ENCODE results near the gene CD55. TPM values are rescaled to one million over a fixed set of nuclear protein-coding genes. Genes with fewer than 3 reads are reported as not detected.
A peak's percentile ranks its signal among the peaks of the same experiment; 100 is the strongest.

Gene CD55
- total RNA-seq, 1 donor from 2014 or later, result 73.1 TPM

DNA sequence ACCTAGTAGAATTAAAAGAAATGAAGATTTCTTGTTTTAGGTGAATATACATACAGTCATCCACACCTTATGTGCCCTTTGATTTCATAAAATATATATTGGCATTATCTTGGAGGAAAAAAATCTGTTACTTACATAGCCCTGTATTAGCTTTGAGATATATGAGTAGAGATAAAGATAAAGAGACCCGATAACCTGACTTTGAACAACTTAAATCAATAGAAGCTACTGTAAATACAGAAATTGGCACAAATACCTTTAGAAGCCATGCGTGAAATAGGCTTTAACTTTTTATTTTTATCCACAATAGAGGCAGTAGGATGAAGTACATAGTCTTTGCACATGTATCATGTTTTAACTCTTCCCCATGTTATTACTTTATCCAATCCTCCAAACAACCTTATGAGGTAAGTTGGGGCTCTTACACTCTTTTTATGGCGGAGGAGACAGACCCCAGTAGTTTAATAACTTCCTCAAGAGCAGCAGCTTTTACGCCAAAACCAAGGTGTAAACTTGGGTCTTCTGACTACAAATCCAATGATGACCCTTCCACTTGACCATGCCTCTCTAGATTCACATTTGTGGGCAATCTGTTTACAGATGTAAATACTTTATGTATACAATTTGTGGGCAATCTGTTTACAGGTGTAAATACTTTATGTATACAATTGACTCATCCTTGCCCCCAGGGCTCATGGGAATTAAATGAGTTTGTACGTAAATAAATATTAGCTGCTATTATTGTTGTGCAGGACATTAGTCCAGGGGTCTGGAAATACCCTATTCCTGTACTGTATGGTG is 2.1 kb downstream of the CD55 start:
- H3K9me3 ChIP-seq, result no peaks in the 10 kb centered on the region
- intact Hi-C loops (cut with DNase I), result loop anchor here (5.0 to 10.0 kb wide), 2 partner anchors 271 to 431 kb away; partner anchors contain the start of genes CD46, PFKFB2 and YOD1

DNA sequence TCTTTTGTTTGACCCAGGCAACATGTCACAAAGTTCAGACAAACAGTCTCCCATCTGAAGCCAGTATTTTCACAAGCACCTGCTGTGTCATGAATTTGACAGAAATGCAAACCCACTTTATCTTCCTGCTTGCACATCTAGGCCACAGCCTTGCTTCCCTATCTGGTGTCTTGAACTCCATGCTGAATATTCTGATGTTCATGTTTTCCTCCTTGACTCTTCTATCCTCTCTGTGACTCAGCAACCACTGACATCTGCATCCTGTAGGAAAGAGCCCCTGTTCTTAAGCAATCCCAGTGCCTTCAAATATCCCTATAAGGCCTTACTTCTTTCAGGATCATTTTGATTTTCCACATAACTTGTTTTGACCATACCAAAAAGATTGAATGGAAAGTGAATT is 6.5 kb downstream of the CD55 start:
- intact Hi-C loops (cut with DNase I), result loop anchor here (10.0 kb wide), 1 partner anchor 427 kb away; the partner anchor contains the start of gene CD46
- no peaks in the 10 kb centered on the region for H3K9me3 ChIP-seq

More for the DNA sequence above, 2.1 kb downstream of the CD55 start:
- Histone ChIP-seq H3K27ac (no peak overlapping the region), H3K4me3 (peak overlapping the region; percentile 89 to 93), H3K27me3 (no peaks in the 10 kb centered on the region), H3K4me1 (no peaks in the 10 kb centered on the region), H3K36me3 (peaks cover 27 to 34% of the 10 kb centered on the region in 2 donors)
- TF ChIP-seq, protein P1, sequence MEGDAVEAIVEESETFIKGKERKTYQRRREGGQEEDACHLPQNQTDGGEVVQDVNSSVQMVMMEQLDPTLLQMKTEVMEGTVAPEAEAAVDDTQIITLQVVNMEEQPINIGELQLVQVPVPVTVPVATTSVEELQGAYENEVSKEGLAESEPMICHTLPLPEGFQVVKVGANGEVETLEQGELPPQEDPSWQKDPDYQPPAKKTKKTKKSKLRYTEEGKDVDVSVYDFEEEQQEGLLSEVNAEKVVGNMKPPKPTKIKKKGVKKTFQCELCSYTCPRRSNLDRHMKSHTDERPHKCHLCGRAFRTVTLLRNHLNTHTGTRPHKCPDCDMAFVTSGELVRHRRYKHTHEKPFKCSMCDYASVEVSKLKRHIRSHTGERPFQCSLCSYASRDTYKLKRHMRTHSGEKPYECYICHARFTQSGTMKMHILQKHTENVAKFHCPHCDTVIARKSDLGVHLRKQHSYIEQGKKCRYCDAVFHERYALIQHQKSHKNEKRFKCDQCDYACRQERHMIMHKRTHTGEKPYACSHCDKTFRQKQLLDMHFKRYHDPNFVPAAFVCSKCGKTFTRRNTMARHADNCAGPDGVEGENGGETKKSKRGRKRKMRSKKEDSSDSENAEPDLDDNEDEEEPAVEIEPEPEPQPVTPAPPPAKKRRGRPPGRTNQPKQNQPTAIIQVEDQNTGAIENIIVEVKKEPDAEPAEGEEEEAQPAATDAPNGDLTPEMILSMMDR (IDR thresholded peaks at IDR 0.05), result no peak
- no peak for DNase-seq (ENCODE audit: low spot score in 2 of 2)

DNA sequence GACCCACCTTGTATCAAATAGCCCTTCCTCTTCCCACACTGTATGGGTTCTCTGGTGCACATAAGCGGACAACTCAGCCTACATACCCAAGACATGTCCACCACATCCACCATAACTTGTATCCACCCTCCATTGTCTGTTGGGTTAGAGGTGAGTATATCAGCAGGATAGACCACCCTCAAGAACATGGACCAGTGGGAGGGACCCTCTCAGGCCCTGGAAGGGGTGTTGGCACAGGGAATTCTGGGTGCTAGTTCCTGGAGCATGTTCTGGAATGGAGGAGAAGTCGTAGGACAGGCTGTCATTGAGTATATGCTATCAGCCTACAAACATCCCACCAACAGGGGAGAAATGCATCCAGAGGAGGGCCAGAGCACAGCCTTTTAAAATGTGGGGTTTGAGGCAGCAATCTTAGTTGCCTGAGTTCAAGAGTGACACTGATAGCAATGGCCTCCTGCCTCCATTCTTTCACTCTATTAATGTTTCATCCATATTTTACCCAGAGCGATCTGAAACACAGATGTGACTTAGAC is 7.5 kb downstream of the CD55 start:
- H3K27ac ChIP-seq, result no peak overlapping the region
- H3K4me3 ChIP-seq, result no peak overlapping the region
- H3K36me3 ChIP-seq, result peaks cover 44 to 71% of the 10 kb centered on the region in 2 donors
- no peaks in the 10 kb centered on the region for H3K27me3 ChIP-seq
- H3K4me1 ChIP-seq, result no peaks in the 10 kb centered on the region
- TF ChIP-seq, protein P1 (IDR thresholded peaks at IDR 0.05), result no peak
- H3K9me3 ChIP-seq, result no peaks in the 10 kb centered on the region
- DNase-seq (ENCODE audit: low spot score in 2 of 2), result no peak
- intact Hi-C loops (cut with DNase I), result loop anchor here (10.0 kb wide), 1 partner anchor 426 kb away; the partner anchor contains the start of gene CD46

More for the DNA sequence above, 6.5 kb downstream of the CD55 start:
- TF ChIP-seq, protein P1 (IDR thresholded peaks at IDR 0.05), result no peak
- DNase-seq (ENCODE audit: low spot score in 2 of 2), result no peak
- Histone ChIP-seq H3K4me3 (no peak overlapping the region), H3K27me3 (no peaks in the 10 kb centered on the region), H3K36me3 (peaks cover 41 to 64% of the 10 kb centered on the region in 2 donors), H3K27ac (no peak overlapping the region), H3K4me1 (no peaks in the 10 kb centered on the region)

DNA sequence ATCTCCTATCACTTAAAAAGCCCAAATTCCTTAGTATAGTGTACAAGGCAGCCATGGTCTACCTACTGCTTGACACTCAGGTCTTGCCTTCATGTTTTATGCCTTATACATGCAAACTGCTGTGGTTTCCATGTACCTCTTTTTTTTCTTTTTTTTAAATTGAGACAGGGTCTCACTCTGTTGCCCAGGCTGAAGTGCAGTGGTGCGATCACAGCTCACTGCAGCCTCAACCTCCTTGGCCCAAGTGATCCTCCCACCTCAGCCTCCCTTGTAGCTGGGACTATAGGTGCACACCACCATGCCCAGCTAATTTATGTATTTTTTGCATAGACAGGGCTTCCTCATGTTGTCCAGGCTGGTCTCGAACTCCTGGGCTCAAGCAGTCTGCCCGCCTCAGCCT is 8.0 kb downstream of the CD55 start:
- Histone ChIP-seq H3K4me1 (no peaks in the 10 kb centered on the region), H3K9me3 (no peaks in the 10 kb centered on the region), H3K27ac (no peak overlapping the region), H3K36me3 (peaks cover 46 to 71% of the 10 kb centered on the region in 2 donors), H3K27me3 (no peaks in the 10 kb centered on the region), H3K4me3 (no peak overlapping the region)
- no peak for DNase-seq (ENCODE audit: low spot score in 2 of 2)
- intact Hi-C loops (cut with DNase I), result loop anchor here (10.0 kb wide), 1 partner anchor 425 kb away; the partner anchor contains the start of gene CD46
- TF ChIP-seq, protein P1 (IDR thresholded peaks at IDR 0.05), result no peak

DNA sequence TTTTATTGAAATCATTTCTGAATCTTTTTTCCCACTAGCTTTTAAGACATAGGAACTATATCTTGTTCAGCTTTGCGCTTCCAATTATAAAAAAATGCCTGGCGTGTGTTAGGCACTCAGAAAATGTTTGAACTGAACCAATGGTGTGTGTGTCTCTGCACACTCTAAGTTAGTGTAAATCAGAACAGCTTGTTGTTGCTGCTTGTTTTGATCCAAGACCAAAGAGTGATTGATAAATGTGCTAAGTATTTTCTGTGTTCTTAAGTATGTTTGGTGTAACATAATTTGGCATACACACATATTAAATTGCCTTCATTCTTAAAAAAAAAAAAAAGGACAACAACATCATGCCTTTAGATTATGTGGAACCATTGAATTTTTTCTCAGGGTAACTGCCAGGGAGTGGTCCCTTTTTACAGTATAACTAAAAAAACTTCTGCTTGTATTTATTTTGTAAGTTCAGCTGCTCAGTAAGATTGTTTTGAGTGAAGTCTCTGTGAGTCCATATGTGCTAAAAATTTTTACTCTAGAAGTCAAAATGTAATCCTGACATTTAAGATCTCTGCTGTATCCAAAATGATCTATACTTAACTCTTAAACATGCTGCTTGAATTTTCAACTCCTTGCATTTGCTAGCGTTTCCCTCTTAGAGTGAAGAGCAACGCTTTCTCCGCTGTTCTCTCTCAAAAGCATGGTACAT is 8.7 kb downstream of the CD55 start:
- Histone ChIP-seq H3K9me3 (no peaks in the 10 kb centered on the region), H3K4me1 (no peaks in the 10 kb centered on the region), H3K4me3 (no peak overlapping the region), H3K27me3 (no peaks in the 10 kb centered on the region), H3K36me3 (peaks cover 46 to 71% of the 10 kb centered on the region in 2 donors), H3K27ac (no peak overlapping the region)
- no peak for DNase-seq (ENCODE audit: low spot score in 2 of 2)
- intact Hi-C loops (cut with DNase I), result no loop called here
- TF ChIP-seq, protein P1 (IDR thresholded peaks at IDR 0.05), result no peak

Measured in ascending aorta (tissue), 2 donors.